Mesodermal cell (in vitro differentiated cells): Measurements from ENCODE around the gene TMEM233.

Experiments used
- H3K27ac ChIP-seq: 2 replicates; pipeline ENCODE4 v1.7.0; 2013; ENCODE audit warnings: mild to moderate bottlenecking, low read depth, low read length, moderate library complexity; ENCODE audit not compliant: severe bottlenecking
- H3K36me3 ChIP-seq: 2 replicates; pipeline ENCODE4 v1.7.1; 2013; ENCODE audit warnings: mild to moderate bottlenecking, low read length, moderate library complexity; ENCODE audit not compliant: control insufficient read depth, insufficient read depth
- H3K4me1 ChIP-seq: one replicate; pipeline ENCODE4 v1.7.1; 2013; ENCODE audit warnings: mild to moderate bottlenecking, low read length; ENCODE audit not compliant: insufficient read depth, control insufficient read depth, poor library complexity, severe bottlenecking
- H3K4me3 ChIP-seq: 2 replicates; pipeline ENCODE4 v1.7.0; 2013; ENCODE audit warnings: low read length, control low read depth, mild to moderate bottlenecking; ENCODE audit not compliant: insufficient read depth, poor library complexity, severe bottlenecking; ENCODE audit errors: extremely low read depth
- H3K9me3 ChIP-seq: 2 replicates; pipeline ENCODE4 v1.7.1; 2013; ENCODE audit warnings: mild to moderate bottlenecking, low read length, moderate library complexity; ENCODE audit not compliant: control insufficient read depth
- WGBS, 2 experiments: methylation state at CpG; one replicate each; pipeline ENCODE4 v1.1.5; 2013; ENCODE audit warnings: missing lambda C conversion rate in 2 of 2; ENCODE audit not compliant: insufficient coverage in 2 of 2; 5-methylcytosine and 5-hydroxymethylcytosine counted together

The TMEM233 gene

DNA sequence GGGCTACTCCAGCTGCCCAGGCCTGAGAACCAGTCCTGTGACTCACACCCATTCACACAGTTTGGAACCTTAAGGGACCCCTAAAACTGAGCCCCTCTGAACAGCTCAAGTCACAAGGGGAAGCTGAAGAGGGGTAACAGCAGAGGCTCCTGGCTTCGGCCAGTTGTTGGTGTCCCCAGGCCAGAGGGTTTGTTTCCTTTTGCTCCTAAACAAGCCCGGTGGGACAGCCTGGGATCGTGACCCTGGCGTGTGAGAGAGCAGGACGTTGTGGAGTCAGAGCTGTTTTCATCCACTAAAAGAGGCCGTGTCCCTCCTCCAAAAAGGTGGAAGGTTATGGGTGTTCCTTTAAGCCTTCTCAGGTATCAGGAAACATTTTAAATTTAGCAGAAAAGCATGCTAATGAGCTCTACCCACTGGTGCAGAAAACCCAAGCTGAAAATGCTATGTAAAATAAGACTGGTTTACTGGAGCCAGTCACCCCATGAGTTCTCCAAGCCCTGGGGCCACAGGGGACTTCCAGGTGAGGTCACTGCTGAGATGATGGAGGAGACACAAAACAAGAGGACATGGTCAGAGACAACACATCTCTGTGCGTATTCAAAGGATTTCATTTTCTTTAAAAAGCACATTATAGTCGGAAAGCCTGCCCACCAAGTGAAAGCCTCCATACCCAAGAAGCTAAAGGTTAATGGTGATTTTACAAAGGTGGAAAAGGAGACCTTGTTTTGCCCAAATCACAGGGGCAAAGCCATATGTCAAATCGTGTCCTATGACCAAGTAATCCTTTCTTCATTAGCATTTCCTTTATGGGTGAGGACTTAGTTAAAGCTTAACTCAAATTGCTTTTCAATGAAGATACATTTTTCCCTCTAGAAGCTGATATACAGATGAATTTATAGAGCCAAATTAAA lies 88.4 kb downstream of the TMEM233 start:
- Histone ChIP-seq H3K4me1 (peaks cover 5% of the 10 kb centered on the region), H3K36me3 (peaks cover 84% of the 10 kb centered on the region), H3K4me3 (no peak overlapping the region), H3K9me3 (no peaks in the 10 kb centered on the region), H3K27ac (no peak overlapping the region)
- WGBS, 2 experiments, result 91 to 94% methylated on average over 6 to 7 of the region's 9 CpGs

- H3K9me3 ChIP-seq, result no peaks in the 10 kb centered on the region
- H3K36me3 ChIP-seq, result peaks cover 81% of the 10 kb centered on the region
- peaks cover 5% of the 10 kb centered on the region for H3K4me1 ChIP-seq
- WGBS, 2 experiments, result 90 to 97% methylated on average over 2 to 3 of the region's 3 CpGs
- H3K27ac ChIP-seq, result no peak overlapping the region
- H3K4me3 ChIP-seq, result no peak overlapping the region
These were observed 89.2 kb downstream of the TMEM233 start for GRCh38 chr12:119682639-119683252.

GRCh38 chr12:119683413-119683812 lies 89.8 kb downstream of the TMEM233 start:
- Histone ChIP-seq H3K36me3 (peaks cover 81% of the 10 kb centered on the region), H3K9me3 (no peaks in the 10 kb centered on the region), H3K4me3 (no peak overlapping the region), H3K27ac (no peak overlapping the region), H3K4me1 (no peaks in the 10 kb centered on the region)
- WGBS, 2 experiments, result 99% methylated on average over 5 of the region's 6 CpGs

DNA sequence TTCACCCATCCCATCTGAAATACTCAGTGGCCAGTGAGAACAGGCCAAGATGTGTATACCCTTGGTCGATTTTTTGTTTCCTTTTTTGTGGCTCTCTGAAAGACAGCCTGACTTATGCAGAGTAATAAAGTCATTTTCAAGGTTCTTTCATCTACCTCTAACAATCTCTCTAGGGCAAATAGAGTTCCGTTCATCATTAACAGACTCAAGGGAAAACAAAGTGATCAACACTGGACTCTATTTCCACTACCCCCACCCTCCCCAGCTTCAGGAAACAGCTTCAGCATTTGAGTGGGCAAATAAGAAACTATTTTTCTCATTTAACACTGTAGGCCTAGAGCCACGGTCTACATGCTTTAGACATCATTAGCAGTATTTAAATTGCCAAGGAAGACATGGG lies 90.2 kb downstream of the TMEM233 start:
- H3K36me3 ChIP-seq, result peaks cover 81% of the 10 kb centered on the region
- H3K9me3 ChIP-seq, result no peaks in the 10 kb centered on the region
- H3K4me1 ChIP-seq, result no peaks in the 10 kb centered on the region
- H3K4me3 ChIP-seq, result no peak overlapping the region
- WGBS, 2 experiments, result 100% methylated on average over 1 to 2 of the region's 3 CpGs
- H3K27ac ChIP-seq, result no peak overlapping the region

- no peak overlapping the region for H3K4me3 ChIP-seq
- H3K9me3 ChIP-seq, result no peaks in the 10 kb centered on the region
- 100% methylated on average over 2 to 6 of the region's 10 CpGs for WGBS, 2 experiments
- no peak overlapping the region for H3K27ac ChIP-seq
- H3K4me1 ChIP-seq, result no peaks in the 10 kb centered on the region
- peaks cover 81% of the 10 kb centered on the region for H3K36me3 ChIP-seq
These were observed 91.3 kb downstream of the TMEM233 start for GRCh38 chr12:119684711-119685369.

DNA sequence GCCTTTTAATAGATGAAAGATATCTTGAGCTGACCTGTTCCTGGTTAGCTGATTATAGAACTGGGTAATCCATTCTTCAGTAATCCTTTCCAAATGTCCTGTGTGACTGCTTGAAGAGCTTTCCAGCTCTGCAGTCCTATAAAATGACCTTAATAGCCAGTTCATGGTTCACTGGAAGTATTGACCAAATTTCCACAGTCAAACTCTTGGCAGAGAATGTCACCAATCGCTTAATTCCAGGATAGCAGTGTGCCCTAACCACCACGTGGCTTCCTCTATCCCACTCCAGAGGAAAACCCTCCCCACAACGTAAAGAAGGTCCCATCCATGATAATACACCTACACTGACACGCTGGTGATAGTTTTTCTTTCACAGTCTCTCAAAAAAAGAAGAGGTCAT lies 91.8 kb downstream of the TMEM233 start:
- H3K9me3 ChIP-seq, result no peaks in the 10 kb centered on the region
- H3K4me3 ChIP-seq, result no peak overlapping the region
- peaks cover 81% of the 10 kb centered on the region for H3K36me3 ChIP-seq
- 96 to 97% methylated on average over 4 of the region's 4 CpGs for WGBS, 2 experiments
- H3K4me1 ChIP-seq, result no peaks in the 10 kb centered on the region
- H3K27ac ChIP-seq, result no peak overlapping the region

- peaks cover 81% of the 10 kb centered on the region for H3K36me3 ChIP-seq
- WGBS, 2 experiments, result 95 to 96% methylated on average over 11 to 12 of the region's 12 CpGs
These were observed 92.8 kb downstream of the TMEM233 start for GRCh38 chr12:119686355-119686754.

DNA sequence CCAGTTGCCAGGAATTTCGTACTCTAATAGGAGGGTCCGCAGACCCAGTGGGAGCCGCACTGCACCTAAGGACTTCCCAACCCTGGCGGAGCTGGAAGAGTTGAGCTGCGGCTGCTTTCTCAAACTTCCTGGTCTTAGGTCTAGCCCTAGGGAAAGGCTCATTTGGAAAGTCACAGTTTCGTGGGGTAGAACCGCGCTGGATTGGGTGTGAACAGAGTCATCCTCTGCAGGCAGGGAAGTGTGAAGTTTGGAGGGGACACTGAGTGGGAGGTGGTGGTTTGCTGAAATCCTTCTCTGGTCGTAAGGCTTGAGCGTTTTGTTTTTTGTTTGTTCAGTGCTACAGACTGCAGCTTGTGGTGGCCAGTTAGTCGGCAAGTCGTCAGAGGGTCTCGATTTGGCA lies 93.2 kb downstream of the TMEM233 start:
- H3K4me3 ChIP-seq, result no peak overlapping the region
- H3K9me3 ChIP-seq, result no peaks in the 10 kb centered on the region
- 91 to 97% methylated on average over 13 of the region's 13 CpGs for WGBS, 2 experiments
- no peak overlapping the region for H3K27ac ChIP-seq
- H3K36me3 ChIP-seq, result peaks cover 81% of the 10 kb centered on the region
- no peaks in the 10 kb centered on the region for H3K4me1 ChIP-seq

More at GRCh38 chr12:119686355-119686754, 92.8 kb downstream of the TMEM233 start:
- no peaks in the 10 kb centered on the region for H3K4me1 ChIP-seq
- H3K9me3 ChIP-seq, result no peaks in the 10 kb centered on the region
- no peak overlapping the region for H3K4me3 ChIP-seq
- no peak overlapping the region for H3K27ac ChIP-seq

DNA sequence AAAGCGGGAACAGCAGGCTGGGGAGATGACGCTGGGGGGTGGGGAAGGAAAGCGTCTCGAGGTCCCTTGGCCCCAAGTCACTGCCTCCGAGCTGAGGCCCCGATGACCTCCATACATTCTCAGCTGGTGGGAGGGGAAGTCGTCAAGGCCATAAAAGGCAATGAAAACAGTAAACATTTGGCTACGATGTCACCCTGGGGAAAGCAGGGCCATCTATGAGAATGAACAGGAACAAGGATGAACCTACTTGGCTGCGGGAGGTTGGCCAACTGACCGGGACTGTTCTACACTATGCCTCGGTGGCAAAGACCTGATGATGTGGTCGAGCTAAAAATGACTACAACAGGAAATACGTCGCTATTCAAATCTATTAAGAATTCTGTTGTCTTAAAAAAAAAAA lies 93.8 kb downstream of the TMEM233 start:
- WGBS, 2 experiments, result 90 to 91% methylated on average over 8 to 12 of the region's 14 CpGs
- H3K4me1 ChIP-seq, result no peaks in the 10 kb centered on the region
- H3K9me3 ChIP-seq, result no peaks in the 10 kb centered on the region
- no peak overlapping the region for H3K27ac ChIP-seq
- no peak overlapping the region for H3K4me3 ChIP-seq
- peaks cover 79% of the 10 kb centered on the region for H3K36me3 ChIP-seq

DNA sequence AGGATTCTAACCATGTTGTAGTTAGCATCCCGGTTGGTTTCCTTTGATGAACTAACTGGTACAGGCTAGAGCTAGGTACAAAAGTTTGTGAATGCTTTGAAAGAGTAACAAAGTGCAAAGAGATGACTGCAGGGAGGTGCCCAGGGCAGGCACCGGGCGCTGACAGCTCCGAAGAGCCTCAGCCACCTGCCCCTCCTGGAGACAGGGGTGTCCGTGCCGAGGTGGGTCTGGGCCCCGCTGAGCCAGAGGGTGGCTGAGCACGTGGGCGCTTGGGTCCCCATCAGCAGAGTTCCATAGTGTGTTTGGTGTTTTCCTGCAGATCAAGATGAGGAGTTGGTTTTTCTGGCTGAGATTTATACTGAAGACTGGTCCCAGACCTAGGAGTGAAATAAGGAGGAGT lies 94.3 kb downstream of the TMEM233 start:
- Histone ChIP-seq H3K4me3 (no peak overlapping the region), H3K27ac (no peak overlapping the region), H3K36me3 (peaks cover 79% of the 10 kb centered on the region), H3K9me3 (no peaks in the 10 kb centered on the region), H3K4me1 (no peaks in the 10 kb centered on the region)
- WGBS, 2 experiments, result 88 to 93% methylated on average over 2 to 9 of the region's 9 CpGs
